Activated T-cell treated with anti-CD3 and anti-CD28 coated beads for 4 hours (primary cell): Measurements from ENCODE around the gene KCTD1.

ENCODE experiments used
- DNase-seq: peaks from one replicate; pipeline ENCODE4 v3.0.0-alpha.2; 2020

KCTD1 gene

GRCh38 chr18:26479065-26479680, 69.2 kb downstream of the KCTD1 start:
- no peak for DNase-seq

- DNase-seq: no peak
Observed at GRCh38 chr18:26477828-26478466, 70.4 kb downstream of the KCTD1 start.

GRCh38 chr18:26476697-26477096, 71.7 kb downstream of the KCTD1 start:
- no peak for DNase-seq

- no peak for DNase-seq
Observed at GRCh38 chr18:26474542-26474941, 73.8 kb downstream of the KCTD1 start.

- DNase-seq: no peak
Observed at GRCh38 chr18:26473672-26474071, 74.7 kb downstream of the KCTD1 start.

- DNase-seq: no peak
Observed at GRCh38 chr18:26471826-26472225, 76.5 kb downstream of the KCTD1 start.

- no peak for DNase-seq
Observed at GRCh38 chr18:26471027-26471426, 77.3 kb downstream of the KCTD1 start.

GRCh38 chr18:26470011-26470637, 78.2 kb downstream of the KCTD1 start:
- DNase-seq: no peak

- DNase-seq: no peak
Observed at GRCh38 chr18:26468931-26469340, 79.4 kb downstream of the KCTD1 start.

GRCh38 chr18:26466026-26466425, 82.3 kb downstream of the KCTD1 start:
- no peak for DNase-seq

- DNase-seq: no peak
Observed at GRCh38 chr18:26465431-26465830, 82.9 kb downstream of the KCTD1 start.

GRCh38 chr18:26464128-26465011, 84.0 kb downstream of the KCTD1 start:
- DNase-seq: no peak

- no peak for DNase-seq
Observed at GRCh38 chr18:26462355-26462754, 86.0 kb downstream of the KCTD1 start.

- DNase-seq: no peak
Observed at GRCh38 chr18:26461405-26461804, 86.9 kb downstream of the KCTD1 start.

GRCh38 chr18:26460449-26461091, 87.8 kb downstream of the KCTD1 start:
- DNase-seq: no peak

GRCh38 chr18:26459884-26460283, 88.5 kb downstream of the KCTD1 start:
- no peak for DNase-seq

GRCh38 chr18:26459340-26459739, 89.0 kb downstream of the KCTD1 start:
- DNase-seq: no peak

GRCh38 chr18:26458526-26459232, 89.7 kb downstream of the KCTD1 start:
- no peak for DNase-seq

GRCh38 chr18:26457611-26458353, 90.6 kb downstream of the KCTD1 start:
- DNase-seq: no peak

- no peak for DNase-seq
Observed at GRCh38 chr18:26457195-26457594, 91.2 kb downstream of the KCTD1 start.

GRCh38 chr18:26456070-26456491, 92.3 kb downstream of the KCTD1 start:
- DNase-seq: no peak
